HepG2 (cell line): ENCODE measurements around the gene C1QL2. TPM values are rescaled to one million over a fixed set of nuclear protein-coding genes. Genes with fewer than 3 reads are reported as not detected.

Experiments used
- ATAC-seq: fragments of 200-7000 bp; cut with Tn5 transposase; 3 replicates; pipeline ENCODE4 v1.9.1; 2020; ENCODE audit warnings: mild to moderate bottlenecking, moderate library complexity
- BruUV-seq: library from RNA; stranded (reverse); fragments of 400-500 nt; replicated peaks from 2 replicates; lab custom pipeline; 2021; lab: Mats Ljungman, UMichigan
- CTCF ChIA-PET: fragments of 300-600 bp; formaldehyde crosslinking; extraction: SDS; loops from one replicate; lab custom pipeline; 2021; ENCODE audit warnings: low total read pairs, inconsistent platforms, low intra/inter-chr PET ratio; lab: Yijun Ruan, JAX
- POLR2A ChIA-PET: fragments of 350-600 bp; sonication (Branson Sonifier 250); formaldehyde crosslinking; loops from one replicate; lab custom pipeline; 2020; ENCODE audit warnings: antibody characterized with exemption, inconsistent platforms; lab: Yijun Ruan, JAX
- DNase-seq: peaks from one replicate; pipeline ENCODE4 v3.0.0-alpha.2; 2015; ENCODE audit warnings: low spot score
- FAIRE-seq: peaks from 3 replicates; lab custom pipeline; 2011; peaks lifted over from hg19 to GRCh38; lab: Jason Lieb, UNC
- H2AFZ ChIP-seq: one replicate; pipeline ENCODE4 v1.6.1; 2011; ENCODE audit warnings: low read length, inconsistent platforms
- H3K27ac ChIP-seq: fragments of 300-600 bp; 3 replicates; pipeline ENCODE4 v1.8.0; 2011; ENCODE audit warnings: mixed run types, mild to moderate bottlenecking, mixed read lengths, low read length, inconsistent platforms; ENCODE audit not compliant: insufficient read depth; ENCODE audit errors: extremely low read length
- H3K27me3 ChIP-seq, 2 experiments: fragments of 200-600 bp in 1 of 2; 2 replicates in 1 of 2; 3 replicates in 1 of 2; pipeline versions ENCODE4 v1.6.0 to v1.8.0; 2011; ENCODE audit warnings: low read length in 2 of 2, mild to moderate bottlenecking in 2 of 2, moderate library complexity in 2 of 2, inconsistent platforms in 1 of 2; ENCODE audit not compliant: insufficient read depth in 2 of 2, control insufficient read depth in 1 of 2
- H3K36me3 ChIP-seq, 2 experiments: fragments of 200-600 bp in 1 of 2; replicated peaks in 1 of 2; 2 replicates in 1 of 2; 3 replicates in 1 of 2; pipeline versions ENCODE4 v1.5.1 to v1.8.0; 2011; ENCODE audit warnings: low read length in 2 of 2, inconsistent platforms in 1 of 2; ENCODE audit not compliant: insufficient read depth in 2 of 2, control insufficient read depth in 1 of 2
- H3K4me1 ChIP-seq: 2 replicates; pipeline ENCODE4 v1.5.1; 2012; ENCODE audit warnings: low read length, inconsistent platforms; ENCODE audit not compliant: insufficient read depth
- H3K4me2 ChIP-seq: 2 replicates; pipeline ENCODE4 v1.6.0; 2011; ENCODE audit warnings: low read depth, low read length, inconsistent platforms
- H3K4me3 ChIP-seq, 3 experiments: fragments of 200-600 bp in 1 of 3; sonication (generic), shearing (Covaris generic) in 1 of 3; replicated peaks in 1 of 3; 2 replicates each; pipeline ENCODE4 v1.5.1; 2011 to 2016; ENCODE audit warnings: low read length in 3 of 3, inconsistent platforms in 2 of 3, low read depth in 2 of 3, mild to moderate bottlenecking in 2 of 3, control low read depth in 1 of 3, mixed read lengths in 1 of 3; ENCODE audit not compliant: insufficient read depth in 1 of 3
- H3K79me2 ChIP-seq: one replicate; pipeline ENCODE4 v1.6.1; 2011; ENCODE audit warnings: low read length, inconsistent platforms; ENCODE audit not compliant: insufficient read depth
- H3K9ac ChIP-seq: 2 replicates; pipeline ENCODE4 v1.6.0; 2011; ENCODE audit warnings: mild to moderate bottlenecking, low read depth, low read length, inconsistent platforms; ENCODE audit not compliant: insufficient read depth
- H3K9me3 ChIP-seq: 2 replicates; pipeline ENCODE4 v1.5.1; 2012; ENCODE audit warnings: mild to moderate bottlenecking, low read length
- H4K20me1 ChIP-seq: 2 replicates; pipeline ENCODE4 v1.6.0; 2011; ENCODE audit warnings: inconsistent platforms, mild to moderate bottlenecking, low read length, moderate library complexity; ENCODE audit not compliant: insufficient read depth
- ATF5 ChIP-seq: sonication (generic); formaldehyde crosslinking; IDR thresholded peaks from 2 replicates; pipeline ENCODE4 v1.4.0; 2020; ENCODE audit warnings: mild to moderate bottlenecking, low read depth, missing genetic modification reagents
- EED ChIP-seq: sonication (generic); formaldehyde crosslinking; IDR thresholded peaks from 2 replicates; pipeline ENCODE4 v1.5.0; 2020; ENCODE audit warnings: mild to moderate bottlenecking, missing genetic modification reagents
- JUN ChIP-seq: sonication (generic); formaldehyde crosslinking; IDR thresholded peaks from 2 replicates; pipeline ENCODE4 v1.4.0; 2020; ENCODE audit warnings: mild to moderate bottlenecking, missing genetic modification reagents
- KLF6 ChIP-seq: IDR thresholded peaks from 2 replicates; pipeline ENCODE4 v1.8.0; 2016; ENCODE audit warnings: missing biosample characterization, missing genetic modification reagents
- NFIC ChIP-seq: IDR thresholded peaks from 2 replicates; pipeline ENCODE4 v1.6.1; 2012; ENCODE audit warnings: mild to moderate bottlenecking, low read length, inconsistent platforms
- PRPF4 ChIP-seq: fragments of 200-400 bp; formaldehyde crosslinking; IDR thresholded peaks from 2 replicates; pipeline ENCODE4 v1.6.1; 2016; ENCODE audit warnings: low read length, low read depth; ENCODE audit not compliant: poor library complexity, severe bottlenecking
- SIN3B ChIP-seq: fragments of 150-350 bp; IDR thresholded peaks from 2 replicates; pipeline ENCODE4 v1.6.1; 2014; ENCODE audit warnings: low read length
- XBP1 ChIP-seq: sonication (generic); formaldehyde crosslinking; IDR thresholded peaks from 2 replicates; pipeline ENCODE4 v1.5.0; 2020; ENCODE audit warnings: missing genetic modification reagents
- YEATS4 ChIP-seq: sonication (generic); formaldehyde crosslinking; IDR thresholded peaks from 2 replicates; pipeline ENCODE4 v1.4.0; 2020; ENCODE audit warnings: missing genetic modification reagents, borderline replicate concordance
- ZNF296 ChIP-seq: sonication (generic); formaldehyde crosslinking; conservative IDR thresholded peaks from 2 replicates; pipeline ENCODE4 v1.5.0; 2020; ENCODE audit warnings: mild to moderate bottlenecking, missing genetic modification reagents
- ZNF501 ChIP-seq: sonication (generic); formaldehyde crosslinking; IDR thresholded peaks from 2 replicates; pipeline ENCODE4 v1.5.1; 2020; ENCODE audit warnings: mild to moderate bottlenecking, moderate library complexity, missing genetic modification reagents
- ZNF883 ChIP-seq: sonication (generic); formaldehyde crosslinking; IDR thresholded peaks from 2 replicates; pipeline ENCODE4 v1.5.1; 2020; ENCODE audit warnings: mild to moderate bottlenecking, missing genetic modification reagents; ENCODE audit errors: not compliant biosample characterization
- WGBS: methylation state at CpG from one replicate; pipeline ENCODE4 v1.1.6; 2017; ENCODE audit warnings: low lambda C conversion rate; 5-methylcytosine and 5-hydroxymethylcytosine counted together
- in situ Hi-C: cut with HindIII; loops from 2 replicates; pipeline ENCODE4 v1.10.0; 2017; ENCODE audit warnings: low pct_unique_long_range_greater_than_20kb; ENCODE audit not compliant: extremely low pct_ligation_motif_present
- intact Hi-C: fragments of 100-400 bp; cut with micrococcal nuclease; formaldehyde crosslinking; loops from one replicate; pipeline ENCODE4 v1.10.0; 2022; ENCODE audit not compliant: unreplicated experiment
- polyA plus RNA-seq, 8 experiments: library from polyadenylated mRNA; depleted of rRNA in 3 of 8; stranded (reverse) in 7 of 8; unstranded in 1 of 8; fragments of >200 nt; fragmentation: Illumina TruSeq in 4 of 8; extraction: Trizol in 4 of 8; gene quantifications; 2 replicates each; pipeline versions ENCODE4 v1.2.1 to v1.2.3, GENCODE V29; 2011 to 2016; ENCODE audit warnings: low read depth in 4 of 8, missing spikeins in 1 of 8, mixed read lengths in 1 of 8; ENCODE audit not compliant: insufficient read depth in 1 of 8
- total RNA-seq, 5 experiments: library from RNA; depleted of rRNA; stranded (reverse); fragments of >200 nt; fragmentation: Illumina TruSeq; extraction: Trizol; gene quantifications; 2 replicates each; pipeline ENCODE4 v1.2.3, GENCODE V29; 2016; ENCODE audit warnings: low read depth in 1 of 5
- TF ChIP-seq, protein P1 (sequence below): sonication (generic); formaldehyde crosslinking; IDR thresholded peaks from one replicate; pipeline ENCODE4 v1.5.1; 2020; ENCODE audit warnings: mild to moderate bottlenecking, missing genetic modification reagents; ENCODE audit errors: not compliant biosample characterization

Gene C1QL2
- total and polyA plus RNA-seq, 2 of the 13 experiments (the other 11 are each of a cell fraction or from before 2014, with no cell fraction given) = not detected

GRCh38 chr2:119179202-119179601 is 20.7 kb upstream of the C1QL2 start:
- WGBS = 0% methylated on average over 2 of the region's 2 CpGs
- H3K79me2 ChIP-seq = no peaks in the 10 kb centered on the region
- no peak overlapping the region for H3K27ac ChIP-seq
- no peaks in the 10 kb centered on the region for H3K9me3 ChIP-seq
- intact Hi-C loops = no loop called here
- no peak overlapping the region for H2AFZ ChIP-seq
- FAIRE-seq (no peak), DNase-seq (no peak), ATAC-seq (no peak)
- no TSS peak for BruUV-seq
- in situ Hi-C loops = loop anchor here (5.0 kb wide), 1 partner anchor 297 kb away; no protein-coding TSS in a partner anchor
- ChIA-PET CTCF (no interaction called here), POLR2A (no interaction called here)
- no peaks in the 10 kb centered on the region for H4K20me1 ChIP-seq
- H3K4me2 ChIP-seq = no peak overlapping the region
- H3K4me3 ChIP-seq = no peak overlapping the region
- peaks cover 0 to 25% of the 10 kb centered on the region in 2 experiments; a peak in 2 of 5 replicates for H3K27me3 ChIP-seq
- TF ChIP-seq KLF6 (CRISPR knock-in tag) (no peak), ATF5 (no peak), SIN3B (no peak), XBP1 (CRISPR knock-in tag) (no peak), ZNF296 (CRISPR knock-in tag) (no peak), ZNF883 (no peak), JUN (no peak), PRPF4 (no peak), ZNF501 (CRISPR knock-in tag) (no peak), YEATS4 (CRISPR knock-in tag) (no peak), EED (CRISPR knock-in tag) (no peak), NFIC (no peak)
- TF ChIP-seq, protein P1, sequence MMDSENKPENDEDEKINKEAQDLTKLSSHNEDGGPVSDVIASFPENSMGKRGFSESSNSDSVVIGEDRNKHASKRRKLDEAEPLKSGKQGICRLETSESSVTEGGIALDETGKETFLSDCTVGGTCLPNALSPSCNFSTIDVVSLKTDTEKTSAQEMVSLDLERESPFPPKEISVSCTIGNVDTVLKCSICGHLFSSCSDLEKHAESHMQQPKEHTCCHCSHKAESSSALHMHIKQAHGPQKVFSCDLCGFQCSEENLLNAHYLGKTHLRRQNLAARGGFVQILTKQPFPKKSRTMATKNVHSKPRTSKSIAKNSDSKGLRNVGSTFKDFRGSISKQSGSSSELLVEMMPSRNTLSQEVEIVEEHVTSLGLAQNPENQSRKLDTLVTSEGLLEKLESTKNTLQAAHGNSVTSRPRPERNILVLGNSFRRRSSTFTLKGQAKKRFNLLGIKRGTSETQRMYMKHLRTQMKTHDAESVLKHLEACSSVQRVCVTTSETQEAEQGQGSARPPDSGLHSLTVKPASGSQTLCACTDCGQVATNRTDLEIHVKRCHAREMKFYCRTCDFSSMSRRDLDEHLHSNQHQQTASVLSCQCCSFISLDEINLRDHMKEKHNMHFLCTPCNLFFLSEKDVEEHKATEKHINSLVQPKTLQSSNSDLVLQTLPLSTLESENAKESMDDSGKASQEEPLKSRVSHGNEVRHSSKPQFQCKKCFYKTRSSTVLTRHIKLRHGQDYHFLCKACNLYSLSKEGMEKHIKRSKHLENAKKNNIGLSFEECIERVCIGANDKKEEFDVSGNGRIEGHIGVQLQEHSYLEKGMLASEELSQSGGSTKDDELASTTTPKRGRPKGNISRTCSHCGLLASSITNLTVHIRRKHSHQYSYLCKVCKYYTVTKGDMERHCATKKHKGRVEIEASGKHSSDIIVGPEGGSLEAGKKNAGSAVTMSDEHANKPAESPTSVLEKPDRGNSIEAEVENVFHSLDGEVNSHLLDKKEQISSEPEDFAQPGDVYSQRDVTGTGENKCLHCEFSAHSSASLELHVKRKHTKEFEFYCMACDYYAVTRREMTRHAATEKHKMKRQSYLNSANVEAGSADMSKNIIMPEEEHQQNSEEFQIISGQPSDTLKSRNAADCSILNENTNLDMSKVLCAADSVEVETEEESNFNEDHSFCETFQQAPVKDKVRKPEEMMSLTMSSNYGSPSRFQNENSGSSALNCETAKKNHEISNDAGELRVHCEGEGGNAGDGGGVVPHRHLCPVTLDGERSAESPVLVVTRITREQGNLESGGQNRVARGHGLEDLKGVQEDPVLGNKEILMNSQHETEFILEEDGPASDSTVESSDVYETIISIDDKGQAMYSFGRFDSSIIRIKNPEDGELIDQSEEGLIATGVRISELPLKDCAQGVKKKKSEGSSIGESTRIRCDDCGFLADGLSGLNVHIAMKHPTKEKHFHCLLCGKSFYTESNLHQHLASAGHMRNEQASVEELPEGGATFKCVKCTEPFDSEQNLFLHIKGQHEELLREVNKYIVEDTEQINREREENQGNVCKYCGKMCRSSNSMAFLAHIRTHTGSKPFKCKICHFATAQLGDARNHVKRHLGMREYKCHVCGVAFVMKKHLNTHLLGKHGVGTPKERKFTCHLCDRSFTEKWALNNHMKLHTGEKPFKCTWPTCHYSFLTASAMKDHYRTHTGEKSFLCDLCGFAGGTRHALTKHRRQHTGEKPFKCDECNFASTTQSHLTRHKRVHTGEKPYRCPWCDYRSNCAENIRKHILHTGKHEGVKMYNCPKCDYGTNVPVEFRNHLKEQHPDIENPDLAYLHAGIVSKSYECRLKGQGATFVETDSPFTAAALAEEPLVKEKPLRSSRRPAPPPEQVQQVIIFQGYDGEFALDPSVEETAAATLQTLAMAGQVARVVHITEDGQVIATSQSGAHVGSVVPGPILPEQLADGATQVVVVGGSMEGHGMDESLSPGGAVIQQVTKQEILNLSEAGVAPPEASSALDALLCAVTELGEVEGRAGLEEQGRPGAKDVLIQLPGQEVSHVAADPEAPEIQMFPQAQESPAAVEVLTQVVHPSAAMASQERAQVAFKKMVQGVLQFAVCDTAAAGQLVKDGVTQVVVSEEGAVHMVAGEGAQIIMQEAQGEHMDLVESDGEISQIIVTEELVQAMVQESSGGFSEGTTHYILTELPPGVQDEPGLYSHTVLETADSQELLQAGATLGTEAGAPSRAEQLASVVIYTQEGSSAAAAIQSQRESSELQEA = no peak
- no peak overlapping the region for H3K9ac ChIP-seq
- H3K4me1 ChIP-seq = no peaks in the 10 kb centered on the region
- no peaks in the 10 kb centered on the region for H3K36me3 ChIP-seq
